Measurements from ENCODE around the gene SERPINA3.
"Not testable (repeated sequence)": the region's sequence is repeated elsewhere in the genome, so short reads cannot be mapped to it uniquely, and the experiment has no call there.

SERPINA3 gene

GRCh38 chr14:94586635-94587034, 25.6 kb upstream of the SERPINA3 start:
- DNase-seq = no peak

- DNase-seq = no peak
Observed at GRCh38 chr14:94588311-94588710, 23.9 kb upstream of the SERPINA3 start.

GRCh38 chr14:94591073-94591472, 21.1 kb upstream of the SERPINA3 start:
- no peak for DNase-seq

- DNase-seq = no peak
Observed at GRCh38 chr14:94591871-94592270, 20.3 kb upstream of the SERPINA3 start.

GRCh38 chr14:94592457-94592856, 19.7 kb upstream of the SERPINA3 start:
- DNase-seq = no peak

- no peak for DNase-seq
Observed at GRCh38 chr14:94593376-94593748, 18.8 kb upstream of the SERPINA3 start.

- DNase-seq = no peak
Observed at GRCh38 chr14:94593749-94594431, 18.3 kb upstream of the SERPINA3 start.

- no peak for DNase-seq
Observed at GRCh38 chr14:94594441-94594840, 17.8 kb upstream of the SERPINA3 start.

- no peak for DNase-seq
Observed at GRCh38 chr14:94595912-94596311, 16.3 kb upstream of the SERPINA3 start.

- DNase-seq = no peak
Observed at GRCh38 chr14:94596361-94596760, 15.8 kb upstream of the SERPINA3 start.

GRCh38 chr14:94597788-94598187, 14.4 kb upstream of the SERPINA3 start:
- no peak for DNase-seq

- DNase-seq = no peak
Observed at GRCh38 chr14:94598506-94598815, 13.7 kb upstream of the SERPINA3 start.

- DNase-seq = no peak
Observed at GRCh38 chr14:94598816-94599655, 13.2 kb upstream of the SERPINA3 start.

GRCh38 chr14:94599656-94600004, 12.6 kb upstream of the SERPINA3 start:
- DNase-seq = no peak

GRCh38 chr14:94600148-94600545, 12.0 kb upstream of the SERPINA3 start:
- DNase-seq = no peak

GRCh38 chr14:94601884-94602391, 10.3 kb upstream of the SERPINA3 start:
- no peak for DNase-seq

GRCh38 chr14:94602722-94603121, 9.5 kb upstream of the SERPINA3 start:
- DNase-seq = no peak

- DNase-seq = no peak
Observed at GRCh38 chr14:94605361-94605760, 6.8 kb upstream of the SERPINA3 start.

GRCh38 chr14:94608966-94609365, 3.2 kb upstream of the SERPINA3 start:
- not testable (repeated sequence) for DNase-seq

- no peak for DNase-seq
Observed at GRCh38 chr14:94611179-94611578, 1.0 kb upstream of the SERPINA3 start.

- DNase-seq = no peak
Observed at GRCh38 chr14:94612580-94613554, 676 bp downstream of the SERPINA3 start.

GRCh38 chr14:94613720-94614644, 1.8 kb downstream of the SERPINA3 start:
- DNase-seq = no peak

Data from NCI-H1417 treated with DMSO at 0.1 percent for 48 hours (cell line).